Mesenchymal stem cell (in vitro differentiated cells and primary cell): ENCODE results near the gene CA10.

Experiments used
- DNase-seq: peaks from one replicate; pipeline ENCODE4 v3.0.0-alpha.2; 2013
- H2AFZ ChIP-seq: one replicate; pipeline ENCODE4 v1.6.1; 2013; ENCODE audit warnings: low read depth, mild to moderate bottlenecking, control low read depth, inconsistent platforms, low read length, moderate library complexity
- H2AK5ac ChIP-seq: 2 replicates; pipeline ENCODE4 v1.6.1; 2013; ENCODE audit warnings: low read length, moderate library complexity, mild to moderate bottlenecking, inconsistent platforms; ENCODE audit not compliant: severe bottlenecking
- H2BK120ac ChIP-seq: one replicate; pipeline ENCODE4 v1.6.1; 2013; ENCODE audit warnings: low read depth, mild to moderate bottlenecking, inconsistent platforms, low read length, moderate library complexity
- H2BK12ac ChIP-seq, 2 experiments: one replicate each; pipeline ENCODE4 v1.6.1; 2013; ENCODE audit warnings: inconsistent platforms in 2 of 2, low read length in 2 of 2, mild to moderate bottlenecking in 2 of 2, moderate library complexity in 2 of 2, control low read depth in 1 of 2
- H2BK15ac ChIP-seq: one replicate; pipeline ENCODE4 v1.6.1; 2013; ENCODE audit warnings: mild to moderate bottlenecking, low read depth, inconsistent platforms; ENCODE audit not compliant: poor library complexity, severe bottlenecking
- H2BK5ac ChIP-seq: 2 replicates; pipeline ENCODE4 v1.6.1; 2013; ENCODE audit warnings: low read depth, mild to moderate bottlenecking, low read length, control low read depth, inconsistent platforms; ENCODE audit not compliant: poor library complexity, severe bottlenecking
- H3K14ac ChIP-seq, 2 experiments: one replicate each; pipeline ENCODE4 v1.6.1; 2013; ENCODE audit warnings: inconsistent platforms in 2 of 2, low read length in 2 of 2, control low read depth in 1 of 2, mild to moderate bottlenecking in 1 of 2, moderate library complexity in 1 of 2
- H3K18ac ChIP-seq, 2 experiments: one replicate each; pipeline ENCODE4 v1.6.1; 2013; ENCODE audit warnings: inconsistent platforms in 2 of 2, low read length in 2 of 2, control low read depth in 1 of 2, low read depth in 1 of 2, mild to moderate bottlenecking in 1 of 2
- H3K23ac ChIP-seq, 2 experiments: one replicate each; pipeline ENCODE4 v1.6.1; 2013; ENCODE audit warnings: inconsistent platforms in 2 of 2, low read length in 2 of 2, mild to moderate bottlenecking in 2 of 2, moderate library complexity in 2 of 2, control low read depth in 1 of 2
- H3K27ac ChIP-seq: 2 replicates; pipeline ENCODE4 v1.5.1; 2013; ENCODE audit warnings: mild to moderate bottlenecking, moderate library complexity, low read length, control low read depth, inconsistent platforms; ENCODE audit not compliant: poor library complexity, severe bottlenecking
- H3K27me3 ChIP-seq, 2 experiments: 2 replicates each; pipeline versions ENCODE4 v1.6.1 to v1.7.0; 2013; ENCODE audit warnings: low read length in 2 of 2, mild to moderate bottlenecking in 2 of 2, moderate library complexity in 2 of 2, control low read depth in 1 of 2, inconsistent platforms in 1 of 2; ENCODE audit not compliant: control insufficient read depth in 1 of 2, insufficient read depth in 1 of 2
- H3K36me3 ChIP-seq, 2 experiments: 2 replicates each; pipeline versions ENCODE4 v1.6.1 to v1.7.0; 2013; ENCODE audit warnings: low read length in 2 of 2, control low read depth in 1 of 2, inconsistent platforms in 1 of 2, low read depth in 1 of 2, mild to moderate bottlenecking in 1 of 2; ENCODE audit not compliant: insufficient read depth in 2 of 2, control insufficient read depth in 1 of 2
- H3K4ac ChIP-seq, 2 experiments: one replicate each; pipeline ENCODE4 v1.6.1; 2013; ENCODE audit warnings: inconsistent platforms in 2 of 2, low read length in 2 of 2, mild to moderate bottlenecking in 2 of 2, moderate library complexity in 2 of 2, control low read depth in 1 of 2, low read depth in 1 of 2
- H3K4me1 ChIP-seq: 2 replicates; pipeline ENCODE4 v1.6.1; 2013; ENCODE audit warnings: low read depth, low read length, control low read depth; ENCODE audit not compliant: control insufficient read depth, insufficient read depth
- H3K4me2 ChIP-seq: 2 replicates; pipeline ENCODE4 v1.6.1; 2013; ENCODE audit warnings: low read length, mild to moderate bottlenecking, inconsistent platforms; ENCODE audit not compliant: poor library complexity, severe bottlenecking
- H3K4me3 ChIP-seq, 2 experiments: 2 replicates each; pipeline versions ENCODE4 v1.5.1 to v1.7.0; 2013; ENCODE audit warnings: low read length in 2 of 2, mild to moderate bottlenecking in 2 of 2, control low read depth in 1 of 2, low read depth in 1 of 2; ENCODE audit not compliant: insufficient read depth in 1 of 2
- H3K79me1 ChIP-seq: replicated peaks from 2 replicates; pipeline ENCODE4 v1.6.1; 2013; ENCODE audit warnings: mild to moderate bottlenecking, control low read depth, low read length, inconsistent platforms; ENCODE audit not compliant: poor library complexity, severe bottlenecking
- H3K9ac ChIP-seq: 2 replicates; pipeline ENCODE4 v1.7.0; 2013; ENCODE audit warnings: mild to moderate bottlenecking, low read length, moderate library complexity
- H3K9me3 ChIP-seq: 2 replicates; pipeline ENCODE4 v1.7.0; 2013; ENCODE audit warnings: mild to moderate bottlenecking, low read length; ENCODE audit not compliant: control insufficient read depth
- H4K8ac ChIP-seq: one replicate; pipeline ENCODE4 v1.6.1; 2013; ENCODE audit warnings: inconsistent platforms, mild to moderate bottlenecking, low read length, moderate library complexity
- H4K91ac ChIP-seq: one replicate; pipeline ENCODE4 v1.6.1; 2013; ENCODE audit warnings: mild to moderate bottlenecking, low read length, inconsistent platforms
- WGBS: methylation state at CpG from one replicate; pipeline ENCODE4 v1.1.7; 2013; ENCODE audit warnings: mixed read lengths; 5-methylcytosine and 5-hydroxymethylcytosine counted together

Gene CA10

DNA sequence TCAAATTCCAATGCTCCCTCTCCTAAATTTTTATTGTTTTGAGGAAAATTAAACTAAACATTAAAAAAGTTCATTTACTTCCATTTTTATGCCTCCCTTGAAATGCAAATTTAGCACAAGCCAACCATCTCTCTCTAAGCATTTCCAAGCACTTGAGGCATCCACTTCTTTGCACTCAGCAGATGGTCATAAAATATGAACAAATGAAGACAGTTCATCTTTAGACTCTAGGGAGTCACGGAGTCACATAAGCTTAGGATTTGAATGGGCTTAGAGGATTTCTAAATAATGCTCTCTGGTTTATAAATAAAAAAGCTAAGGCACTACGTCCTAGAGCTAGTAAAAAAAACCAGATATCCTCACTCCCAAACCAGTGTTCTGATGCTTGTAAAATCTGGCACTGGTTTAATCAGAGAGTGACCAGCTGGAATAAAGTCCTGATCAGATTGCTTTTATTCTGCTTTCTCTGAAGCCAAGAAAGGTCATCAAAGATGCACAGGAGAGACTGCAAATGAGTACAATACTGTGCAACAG is 204.2 kb downstream of the CA10 start:
- WGBS = no CpG with 5 or more reads among the region's 2 CpGs
- H3K9me3 ChIP-seq = no peaks in the 10 kb centered on the region
- no peak for DNase-seq
- no peak overlapping the region for H4K8ac ChIP-seq
- H3K4me1 ChIP-seq = no peaks in the 10 kb centered on the region
- H3K4ac ChIP-seq = no peak overlapping the region
- H3K4me2 ChIP-seq = no peak overlapping the region
- no peak overlapping the region for H3K27ac ChIP-seq
- H4K91ac ChIP-seq = no peak overlapping the region
- no peak overlapping the region for H2BK120ac ChIP-seq
- no peak overlapping the region for H2BK15ac ChIP-seq
- H2AK5ac ChIP-seq = no peak overlapping the region
- H3K27me3 ChIP-seq = no peaks in the 10 kb centered on the region
- H2BK5ac ChIP-seq = no peak overlapping the region
- no peak overlapping the region for H3K14ac ChIP-seq
- no peaks in the 10 kb centered on the region for H3K79me1 ChIP-seq
- no peak overlapping the region for H3K18ac ChIP-seq
- no peak overlapping the region for H3K4me3 ChIP-seq
- H3K36me3 ChIP-seq = no peaks in the 10 kb centered on the region
- no peak overlapping the region for H2AFZ ChIP-seq
- H3K23ac ChIP-seq = no peak overlapping the region
- no peak overlapping the region for H3K9ac ChIP-seq
- no peak overlapping the region for H2BK12ac ChIP-seq

DNA sequence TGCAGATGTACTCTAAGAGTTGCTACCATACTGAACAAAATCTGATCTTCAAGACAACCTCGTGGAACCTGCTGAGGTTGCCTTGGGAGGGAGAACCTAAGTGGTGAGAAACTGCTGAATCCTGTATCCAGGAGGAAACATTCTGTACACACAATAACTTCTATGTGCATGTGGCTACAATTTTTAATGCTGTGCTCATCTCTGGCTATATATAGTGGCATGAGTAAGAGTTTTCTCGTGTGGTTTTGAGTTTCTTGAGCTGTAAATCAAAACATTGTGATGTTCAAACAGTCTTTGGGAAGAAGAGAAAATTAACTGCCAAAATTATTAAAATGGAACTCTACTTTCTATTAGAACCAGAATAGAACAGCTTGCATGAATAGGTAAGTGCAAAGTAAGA is 206.8 kb downstream of the CA10 start:
- Histone ChIP-seq H2BK120ac (no peak overlapping the region), H3K9ac (no peak overlapping the region), H2BK12ac (no peak overlapping the region), H3K4ac (no peak overlapping the region), H3K23ac (no peak overlapping the region), H3K18ac (no peak overlapping the region), H4K91ac (no peak overlapping the region), H3K14ac (no peak overlapping the region), H2AFZ (no peak overlapping the region), H2AK5ac (no peak overlapping the region), H3K27ac (no peak overlapping the region), H2BK5ac (no peak overlapping the region), H3K36me3 (no peaks in the 10 kb centered on the region), H3K27me3 (no peaks in the 10 kb centered on the region), H3K79me1 (no peaks in the 10 kb centered on the region), H3K4me2 (no peak overlapping the region), H4K8ac (no peak overlapping the region), H3K4me1 (no peaks in the 10 kb centered on the region), H2BK15ac (no peak overlapping the region), H3K4me3 (no peak overlapping the region), H3K9me3 (no peaks in the 10 kb centered on the region)
- WGBS = 0% methylated on average over 1 of the region's 2 CpGs
- no peak for DNase-seq

DNA sequence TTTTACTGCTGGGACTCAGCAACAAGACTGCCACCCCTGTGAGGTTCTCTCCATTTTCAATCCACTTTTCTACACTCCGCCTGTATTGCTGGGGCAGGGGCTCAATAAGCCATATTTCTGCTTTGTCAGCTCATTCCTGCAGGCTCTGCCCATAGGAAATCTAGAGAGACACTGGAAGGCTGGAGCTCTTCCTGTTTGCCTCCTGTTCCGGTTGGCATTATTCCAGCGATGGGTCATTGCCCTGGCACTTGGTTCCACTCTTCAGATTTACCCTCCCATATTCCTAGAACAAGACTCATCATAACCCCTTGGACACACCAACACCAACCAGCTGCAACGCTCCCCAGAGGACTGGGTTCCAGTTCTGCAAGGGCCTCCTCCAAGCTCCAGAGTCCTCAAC is 210.4 kb downstream of the CA10 start:
- Histone ChIP-seq H3K27ac (no peak overlapping the region), H3K27me3 (no peaks in the 10 kb centered on the region), H2AK5ac (no peak overlapping the region), H3K9me3 (no peaks in the 10 kb centered on the region), H3K14ac (no peak overlapping the region), H2BK120ac (no peak overlapping the region), H3K36me3 (no peaks in the 10 kb centered on the region), H3K4me2 (no peak overlapping the region), H3K18ac (no peak overlapping the region), H3K23ac (no peak overlapping the region), H2AFZ (no peak overlapping the region), H4K8ac (no peak overlapping the region), H3K4me1 (no peaks in the 10 kb centered on the region), H3K4me3 (no peak overlapping the region), H3K4ac (no peak overlapping the region), H2BK15ac (no peak overlapping the region), H3K9ac (no peak overlapping the region), H3K79me1 (no peaks in the 10 kb centered on the region), H2BK5ac (no peak overlapping the region), H2BK12ac (no peak overlapping the region), H4K91ac (no peak overlapping the region)
- 73% methylated on average over 4 of the region's 4 CpGs for WGBS
- no peak for DNase-seq

DNA sequence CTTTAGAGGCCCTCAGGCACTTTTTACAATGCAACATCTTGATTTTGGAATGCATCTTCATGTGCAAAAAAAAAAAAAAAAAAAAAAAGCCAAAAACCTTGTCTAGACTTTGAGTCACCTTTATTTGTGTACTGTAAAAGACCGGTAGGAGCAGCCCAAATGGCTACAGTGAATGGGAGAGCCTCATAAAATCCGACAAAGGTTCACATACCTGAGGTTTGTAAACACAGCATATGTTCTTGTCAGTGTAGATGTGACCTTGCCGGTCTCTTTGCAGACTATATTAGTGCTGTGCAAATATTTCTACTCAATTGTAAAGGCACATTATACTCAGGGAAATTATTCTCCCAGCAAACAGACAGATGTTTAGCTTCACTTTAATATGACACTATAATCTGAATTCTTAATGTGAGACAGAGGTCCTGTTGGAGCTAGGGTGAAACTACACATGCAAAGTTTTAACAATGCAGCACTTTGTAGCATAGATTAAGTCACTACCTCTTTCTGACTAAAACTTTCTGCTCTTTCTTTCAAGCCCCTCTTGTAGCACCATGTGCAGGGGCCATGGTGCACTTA is 211.3 kb downstream of the CA10 start:
- Histone ChIP-seq H3K36me3 (no peaks in the 10 kb centered on the region), H3K23ac (no peak overlapping the region), H3K27ac (no peak overlapping the region), H3K4ac (no peak overlapping the region), H3K14ac (no peak overlapping the region), H3K4me3 (no peak overlapping the region), H3K4me1 (no peaks in the 10 kb centered on the region), H2BK12ac (no peak overlapping the region), H3K9me3 (no peaks in the 10 kb centered on the region), H3K18ac (no peak overlapping the region), H3K27me3 (no peaks in the 10 kb centered on the region), H2BK15ac (no peak overlapping the region), H2AK5ac (no peak overlapping the region), H3K4me2 (no peak overlapping the region), H2AFZ (no peak overlapping the region), H3K9ac (no peak overlapping the region), H2BK5ac (no peak overlapping the region), H3K79me1 (no peaks in the 10 kb centered on the region), H4K91ac (no peak overlapping the region), H4K8ac (no peak overlapping the region), H2BK120ac (no peak overlapping the region)
- no peak for DNase-seq
- 28% methylated on average over 2 of the region's 3 CpGs for WGBS
